AG04450 (cell line): Measurements from ENCODE around the gene RARS2. TPM values are rescaled to one million over a fixed set of nuclear protein-coding genes. Genes with fewer than 3 reads are reported as not detected.

Experiments used
- CTCF ChIA-PET: fragments of 300-600, 350-600 bp; formaldehyde crosslinking; extraction: SDS; loops from one replicate; lab custom pipeline; 2022; ENCODE audit warnings: antibody characterized with exemption, inconsistent platforms; lab: Charles Lee
- POLR2A ChIA-PET: fragments of 350-600 bp; formaldehyde crosslinking; extraction: SDS; loops from one replicate; lab custom pipeline; 2021; ENCODE audit warnings: antibody characterized with exemption, inconsistent platforms; lab: Yijun Ruan, JAX
- DNase-seq: peaks from one replicate; pipeline ENCODE4 v3.0.0-alpha.2; 2011; ENCODE audit warnings: low read depth, low spot score
- H3K27ac ChIP-seq: one replicate; pipeline ENCODE4 v1.5.1; 2012; ENCODE audit warnings: low read depth, low read length, control low read depth
- H3K27me3 ChIP-seq: one replicate; pipeline ENCODE4 v1.6.0; 2012; ENCODE audit warnings: low read length; ENCODE audit not compliant: control insufficient read depth, insufficient read depth
- H3K4me3 ChIP-seq: 2 replicates; pipeline ENCODE4 v1.5.1; 2011; ENCODE audit warnings: mild to moderate bottlenecking, low read depth, low read length, control low read depth
- H3K9me3 ChIP-seq: 2 replicates; pipeline ENCODE4 v1.5.1; 2012; ENCODE audit warnings: low read length; ENCODE audit not compliant: control insufficient read depth, insufficient read depth
- polyA plus RNA-seq: library from polyadenylated mRNA; depleted of rRNA; stranded (reverse); fragments of >200 nt; gene quantifications from 2 replicates; pipeline ENCODE4 v1.2.3, GENCODE V29; 2011
- TF ChIP-seq, protein P1 (sequence below): IDR thresholded peaks from 2 replicates; pipeline ENCODE4 v1.5.1; 2011; ENCODE audit warnings: low read depth, low read length, control low read depth, inconsistent platforms

RARS2 gene
- polyA plus RNA-seq, 1 experiment: 28.1 TPM

DNA sequence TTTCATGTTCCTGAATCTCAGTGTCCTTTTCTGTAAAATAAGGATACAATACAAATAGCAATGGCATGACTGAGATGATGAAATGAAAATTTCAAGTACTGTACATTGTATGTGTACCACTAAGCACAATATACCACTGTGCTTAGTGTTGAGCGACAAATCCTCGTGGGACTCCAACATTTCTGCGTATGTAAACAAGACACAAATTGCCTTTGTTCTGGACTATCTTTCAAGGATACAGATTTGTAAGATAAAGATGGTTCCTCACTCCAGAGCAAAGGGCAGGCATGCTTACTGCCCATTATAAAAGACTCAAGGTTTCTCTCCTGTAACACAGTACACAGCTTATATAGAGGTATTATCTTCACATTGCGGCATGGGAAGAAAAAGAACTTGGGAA, 6.0 kb downstream of the RARS2 start:
- CTCF ChIA-PET: no interaction called here

DNA sequence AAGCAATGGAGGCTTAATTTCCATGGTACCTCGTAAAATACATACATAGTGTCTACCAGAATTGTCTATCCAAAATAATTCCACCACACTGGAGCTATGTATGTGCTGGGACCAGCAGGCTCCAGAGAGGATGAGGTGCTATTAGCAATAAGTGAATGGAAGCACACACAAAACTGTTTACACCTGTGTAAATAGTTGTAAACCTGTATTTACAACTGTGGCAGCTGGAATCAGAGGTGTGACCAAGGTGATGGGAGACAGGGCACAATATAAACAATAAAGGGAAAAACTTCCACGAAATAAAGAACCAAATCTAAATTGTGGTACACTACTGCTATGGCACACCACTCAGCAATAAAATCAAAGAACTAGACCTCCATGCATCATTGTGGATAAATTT, 14.4 kb downstream of the RARS2 start:
- CTCF ChIA-PET: no interaction called here
- H3K27ac ChIP-seq: no peak overlapping the region

More for the DNA sequence above, 6.0 kb downstream of the RARS2 start:
- no peak overlapping the region for H3K4me3 ChIP-seq
- no peak for DNase-seq
- TF ChIP-seq, protein P1, sequence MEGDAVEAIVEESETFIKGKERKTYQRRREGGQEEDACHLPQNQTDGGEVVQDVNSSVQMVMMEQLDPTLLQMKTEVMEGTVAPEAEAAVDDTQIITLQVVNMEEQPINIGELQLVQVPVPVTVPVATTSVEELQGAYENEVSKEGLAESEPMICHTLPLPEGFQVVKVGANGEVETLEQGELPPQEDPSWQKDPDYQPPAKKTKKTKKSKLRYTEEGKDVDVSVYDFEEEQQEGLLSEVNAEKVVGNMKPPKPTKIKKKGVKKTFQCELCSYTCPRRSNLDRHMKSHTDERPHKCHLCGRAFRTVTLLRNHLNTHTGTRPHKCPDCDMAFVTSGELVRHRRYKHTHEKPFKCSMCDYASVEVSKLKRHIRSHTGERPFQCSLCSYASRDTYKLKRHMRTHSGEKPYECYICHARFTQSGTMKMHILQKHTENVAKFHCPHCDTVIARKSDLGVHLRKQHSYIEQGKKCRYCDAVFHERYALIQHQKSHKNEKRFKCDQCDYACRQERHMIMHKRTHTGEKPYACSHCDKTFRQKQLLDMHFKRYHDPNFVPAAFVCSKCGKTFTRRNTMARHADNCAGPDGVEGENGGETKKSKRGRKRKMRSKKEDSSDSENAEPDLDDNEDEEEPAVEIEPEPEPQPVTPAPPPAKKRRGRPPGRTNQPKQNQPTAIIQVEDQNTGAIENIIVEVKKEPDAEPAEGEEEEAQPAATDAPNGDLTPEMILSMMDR: no peak
- H3K27me3 ChIP-seq: no peaks in the 10 kb centered on the region
- H3K27ac ChIP-seq: no peak overlapping the region
- POLR2A ChIA-PET: no interaction called here
- H3K9me3 ChIP-seq: no peaks in the 10 kb centered on the region

DNA sequence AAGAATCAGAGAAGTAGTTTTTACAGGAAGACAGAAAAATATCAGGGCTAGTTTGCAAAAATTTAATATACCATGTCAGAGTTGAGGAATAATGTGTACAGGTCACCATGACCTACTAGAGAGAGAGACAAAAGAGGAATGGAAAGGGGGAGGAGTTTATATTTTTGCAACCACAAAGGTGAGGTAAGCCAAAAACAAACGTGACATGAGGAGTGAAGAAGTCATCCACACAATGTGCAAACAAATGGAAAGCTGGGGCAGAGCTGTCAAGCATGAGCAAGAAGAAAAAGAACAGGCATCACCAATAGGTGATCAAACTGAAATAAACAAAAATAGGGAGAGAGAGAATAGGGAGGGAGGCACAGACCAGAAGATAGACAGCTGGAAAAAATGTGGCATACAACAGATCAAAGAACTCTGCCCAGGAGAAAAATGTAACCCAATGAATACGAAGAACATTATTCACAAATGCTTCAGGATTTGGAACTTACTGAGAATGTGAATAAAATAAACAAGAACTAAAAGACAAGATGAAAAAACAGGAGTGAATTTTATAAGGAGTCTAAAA, 15.5 kb downstream of the RARS2 start:
- POLR2A ChIA-PET: no interaction called here
- DNase-seq: no peak

More for the DNA sequence above, 14.4 kb downstream of the RARS2 start:
- H3K4me3 ChIP-seq: no peak overlapping the region
- H3K9me3 ChIP-seq: no peaks in the 10 kb centered on the region
- no peaks in the 10 kb centered on the region for H3K27me3 ChIP-seq
- TF ChIP-seq, protein P1: no peak
- no peak for DNase-seq
- POLR2A ChIA-PET: no interaction called here

DNA sequence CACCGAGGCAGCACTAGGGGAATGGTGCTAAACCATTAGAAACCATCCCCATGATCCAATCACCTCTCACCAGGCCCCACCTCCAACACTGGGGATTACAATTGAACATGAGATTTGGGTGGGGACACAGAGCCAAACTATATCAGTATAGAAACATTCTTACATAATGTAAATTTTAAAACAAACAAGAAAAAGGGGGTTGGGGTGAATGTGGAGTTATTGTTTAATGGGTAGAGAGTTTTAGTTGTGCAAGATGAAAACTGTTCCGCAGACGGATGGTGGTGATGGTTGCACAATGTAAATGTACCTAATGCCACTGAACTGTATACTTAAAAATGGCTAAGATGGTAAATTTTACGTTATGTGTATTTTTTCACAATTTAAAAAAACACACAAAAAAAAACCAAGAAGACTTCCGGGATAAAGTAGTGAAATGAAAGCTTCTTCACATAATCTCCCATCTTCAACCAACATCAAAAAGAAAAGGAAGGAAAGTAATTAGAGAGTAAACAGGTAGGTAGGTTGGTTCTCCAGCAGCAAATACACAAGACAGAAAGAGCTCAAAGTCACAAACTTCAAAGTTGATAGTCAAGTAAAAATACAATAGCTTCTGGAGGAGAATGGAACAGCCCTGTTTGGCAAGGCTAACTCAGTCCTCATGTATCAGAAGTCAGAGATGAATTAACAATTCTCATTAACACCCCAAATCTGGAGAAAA, 16.3 kb downstream of the RARS2 start:
- Histone ChIP-seq H3K27me3 (no peaks in the 10 kb centered on the region), H3K9me3 (no peaks in the 10 kb centered on the region), H3K27ac (no peak overlapping the region), H3K4me3 (no peak overlapping the region)
- no peak for DNase-seq
- POLR2A ChIA-PET: no interaction called here
- TF ChIP-seq, protein P1: no peak
- CTCF ChIA-PET: no interaction called here

More for the DNA sequence above, 15.5 kb downstream of the RARS2 start:
- no peak overlapping the region for H3K4me3 ChIP-seq
- CTCF ChIA-PET: no interaction called here
- TF ChIP-seq, protein P1: no peak
- no peaks in the 10 kb centered on the region for H3K27me3 ChIP-seq
- no peaks in the 10 kb centered on the region for H3K9me3 ChIP-seq
- H3K27ac ChIP-seq: no peak overlapping the region

DNA sequence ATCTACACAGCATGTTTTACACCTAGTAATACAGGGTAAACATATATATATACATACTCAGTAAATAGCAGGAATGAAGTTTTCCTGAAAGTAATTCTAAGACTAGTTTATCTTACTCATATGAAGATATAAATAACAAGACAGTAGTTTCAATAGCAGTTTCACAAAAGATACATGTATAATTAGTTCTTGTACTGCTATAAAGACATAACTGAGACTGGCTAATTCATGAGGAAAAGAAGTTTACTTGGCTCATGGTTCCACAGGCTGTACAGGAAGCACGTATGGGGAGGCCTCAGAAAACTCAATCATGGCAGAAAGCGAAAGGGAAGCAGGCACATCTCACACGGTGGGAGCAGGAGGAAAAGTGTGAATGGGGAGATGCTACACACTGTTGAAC, 16.9 kb downstream of the RARS2 start:
- TF ChIP-seq, protein P1: no peak
- Histone ChIP-seq H3K9me3 (no peaks in the 10 kb centered on the region), H3K27me3 (no peaks in the 10 kb centered on the region), H3K4me3 (no peak overlapping the region), H3K27ac (no peak overlapping the region)
- ChIA-PET CTCF (no interaction called here), POLR2A (no interaction called here)
- DNase-seq: no peak
